OCI-LY7 (cell line): ENCODE results near the gene RNF111. TPM values are rescaled to one million over a fixed set of nuclear protein-coding genes. Genes with fewer than 3 reads are reported as not detected.

Experiments
- BruUV-seq: library from RNA; stranded (reverse); fragments of 400-500 nt; replicated peaks from 2 replicates; lab custom pipeline; 2021; lab: Mats Ljungman, UMichigan
- CTCF ChIA-PET: fragments of 300-600 bp; sonication (Branson Sonifier 250); formaldehyde crosslinking; loops from one replicate; lab custom pipeline; 2022; ENCODE audit warnings: antibody characterized with exemption; ENCODE audit not compliant: unreplicated experiment; lab: Charles Lee
- POLR2A ChIA-PET: fragments of 300-600 bp; sonication (Branson Sonifier 250); formaldehyde crosslinking; loops from one replicate; lab custom pipeline; 2022; ENCODE audit warnings: antibody characterized with exemption; lab: Charles Lee
- DNase-seq: peaks from one replicate; pipeline ENCODE4 v3.0.0-alpha.2; 2015; ENCODE audit warnings: low spot score
- H2AFZ ChIP-seq: fragments of 200-600 bp; sonication (generic), shearing (Covaris generic); 2 replicates; pipeline ENCODE4 v1.6.1; 2014; ENCODE audit warnings: mild to moderate bottlenecking, antibody characterized with exemption, low read length, moderate library complexity
- H3K27ac ChIP-seq: fragments of 200-600 bp; sonication (generic); 2 replicates; pipeline ENCODE4 v1.5.1; 2014; ENCODE audit warnings: mixed run types, low read depth, mild to moderate bottlenecking, moderate library complexity, low read length, inconsistent platforms; ENCODE audit not compliant: poor library complexity, severe bottlenecking
- H3K36me3 ChIP-seq: fragments of 200-600 bp; sonication (generic); 2 replicates; pipeline ENCODE4 v1.6.1; 2014; ENCODE audit warnings: mild to moderate bottlenecking, antibody characterized with exemption, low read length, moderate library complexity, mixed read lengths; ENCODE audit not compliant: insufficient read depth
- H3K4me1 ChIP-seq: fragments of 200-600 bp; sonication (generic); 2 replicates; pipeline ENCODE4 v1.5.1; 2014; ENCODE audit warnings: mild to moderate bottlenecking, low read length; ENCODE audit not compliant: insufficient read depth, poor library complexity, severe bottlenecking
- H3K4me2 ChIP-seq: fragments of 200-600 bp; sonication (generic); 2 replicates; pipeline ENCODE4 v1.6.1; 2014; ENCODE audit warnings: mild to moderate bottlenecking, low read length
- H3K4me3 ChIP-seq: fragments of 200-600 bp; sonication (generic); 2 replicates; pipeline ENCODE4 v1.5.1; 2014; ENCODE audit warnings: mild to moderate bottlenecking, low read depth, low read length; ENCODE audit not compliant: poor library complexity, severe bottlenecking
- H3K79me2 ChIP-seq: fragments of 200-600 bp; sonication (generic); 2 replicates; pipeline ENCODE4 v1.6.1; 2016; ENCODE audit warnings: low read depth, mild to moderate bottlenecking, low read length, moderate library complexity, mixed read lengths; ENCODE audit not compliant: insufficient read depth
- H3K9me2 ChIP-seq: fragments of 200-600 bp; sonication (generic); 2 replicates; pipeline ENCODE4 v1.6.1; 2016; ENCODE audit warnings: mild to moderate bottlenecking, low read length, mixed read lengths; ENCODE audit not compliant: insufficient read depth
- H3K9me3 ChIP-seq: fragments of 200-600 bp; sonication (generic); 2 replicates; pipeline ENCODE4 v1.6.1; 2014; ENCODE audit warnings: mild to moderate bottlenecking, mixed run types, low read length, mixed read lengths
- H4K20me1 ChIP-seq: fragments of 200-600 bp; sonication (generic); 2 replicates; pipeline ENCODE4 v1.6.1; 2014; ENCODE audit warnings: mild to moderate bottlenecking, antibody characterized with exemption, low read length, moderate library complexity, mixed read lengths; ENCODE audit not compliant: insufficient read depth
- EZH2phosphoT487 ChIP-seq: fragments of 200-600 bp; sonication (generic); IDR thresholded peaks from 2 replicates; pipeline ENCODE4 v1.6.1; 2018; ENCODE audit warnings: low read depth, borderline replicate concordance, mild to moderate bottlenecking, mixed run types, antibody characterized with exemption, low read length, moderate library complexity, mixed read lengths
- intact Hi-C: fragments of 100-400 bp; cut with micrococcal nuclease; formaldehyde crosslinking; loops from one replicate; pipeline ENCODE4 v1.10.0; 2022; ENCODE audit not compliant: unreplicated experiment
- total RNA-seq, 2 experiments: library from RNA; depleted of rRNA in 1 of 2; stranded (reverse); fragments of >200 nt in 1 of 2; shearing (Covaris generic) in 1 of 2; gene quantifications; 2 replicates each; pipeline ENCODE4 v1.2.3, GENCODE V29; 2014 to 2022
- TF ChIP-seq, protein P1 (sequence below): fragments of 200-600 bp; sonication (generic); conservative IDR thresholded peaks from 2 replicates; pipeline ENCODE4 v1.5.1; 2014; ENCODE audit warnings: mild to moderate bottlenecking, antibody characterized with exemption, low read length, moderate library complexity, mixed read lengths

The RNF111 gene
- total RNA-seq, 2 experiments from 2014 or later, result 19.2 to 42.7 TPM

GRCh38 chr15:59051873-59052861 lies 64.7 kb downstream of the RNF111 start:
- no peaks in the 10 kb centered on the region for H3K4me1 ChIP-seq
- no peak overlapping the region for H3K4me2 ChIP-seq
- H3K79me2 ChIP-seq, result peaks cover 30% of the 10 kb centered on the region
- no peak for TF ChIP-seq EZH2phosphoT487
- H3K9me2 ChIP-seq, result no peaks in the 10 kb centered on the region
- POLR2A ChIA-PET, result interaction anchor here (0.6 to 1.8 kb wide), 6 partner anchors 14 to 575 kb away, joined by 3 to 9 read pairs (median 4); no protein-coding TSS in a partner anchor
- no peak for DNase-seq
- no peak overlapping the region for H2AFZ ChIP-seq
- CTCF ChIA-PET, result no interaction called here
- H3K4me3 ChIP-seq, result no peak overlapping the region
- H3K9me3 ChIP-seq, result no peaks in the 10 kb centered on the region
- intact Hi-C loops, result no loop called here
- no peak overlapping the region for H3K27ac ChIP-seq
- no peaks in the 10 kb centered on the region for H4K20me1 ChIP-seq
- BruUV-seq, result no TSS peak
- H3K36me3 ChIP-seq, result peaks cover 77% of the 10 kb centered on the region

DNA sequence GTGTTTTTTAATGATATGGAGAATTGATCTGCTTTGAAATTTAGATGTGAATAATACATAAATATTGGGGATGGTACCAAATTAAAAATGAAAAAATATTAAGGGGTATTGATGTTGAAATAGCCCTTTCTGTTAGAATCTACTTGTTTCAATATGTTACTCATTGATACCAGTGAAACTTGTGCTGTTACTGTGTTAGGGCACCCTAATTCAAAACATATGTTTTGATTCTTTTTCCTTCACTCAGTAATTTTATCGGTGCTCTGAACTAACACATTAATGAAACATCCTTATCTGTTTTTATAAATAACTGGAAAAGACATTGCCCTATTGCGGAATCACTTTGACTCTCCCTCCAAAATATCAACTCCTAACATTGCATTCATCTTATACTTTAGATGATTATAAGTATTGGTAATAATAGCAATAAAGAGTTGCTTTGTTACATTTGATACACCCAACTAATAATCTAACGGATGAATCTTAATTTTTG lies 65.5 kb downstream of the RNF111 start:
- intact Hi-C loops, result no loop called here
- H3K9me3 ChIP-seq, result no peaks in the 10 kb centered on the region
- no peak overlapping the region for H2AFZ ChIP-seq
- H3K79me2 ChIP-seq, result peaks cover 22% of the 10 kb centered on the region
- no peaks in the 10 kb centered on the region for H4K20me1 ChIP-seq
- no peak for DNase-seq
- H3K4me2 ChIP-seq, result no peak overlapping the region
- H3K9me2 ChIP-seq, result no peaks in the 10 kb centered on the region
- BruUV-seq, result no TSS peak
- ChIA-PET POLR2A (interaction anchor here (0.6 to 1.0 kb wide), 2 partner anchors 11 to 213 kb away, joined by 3 to 5 read pairs; no protein-coding TSS in a partner anchor), CTCF (no interaction called here)
- H3K4me3 ChIP-seq, result no peak overlapping the region
- no peaks in the 10 kb centered on the region for H3K4me1 ChIP-seq
- no peak for TF ChIP-seq EZH2phosphoT487
- TF ChIP-seq, protein P1, sequence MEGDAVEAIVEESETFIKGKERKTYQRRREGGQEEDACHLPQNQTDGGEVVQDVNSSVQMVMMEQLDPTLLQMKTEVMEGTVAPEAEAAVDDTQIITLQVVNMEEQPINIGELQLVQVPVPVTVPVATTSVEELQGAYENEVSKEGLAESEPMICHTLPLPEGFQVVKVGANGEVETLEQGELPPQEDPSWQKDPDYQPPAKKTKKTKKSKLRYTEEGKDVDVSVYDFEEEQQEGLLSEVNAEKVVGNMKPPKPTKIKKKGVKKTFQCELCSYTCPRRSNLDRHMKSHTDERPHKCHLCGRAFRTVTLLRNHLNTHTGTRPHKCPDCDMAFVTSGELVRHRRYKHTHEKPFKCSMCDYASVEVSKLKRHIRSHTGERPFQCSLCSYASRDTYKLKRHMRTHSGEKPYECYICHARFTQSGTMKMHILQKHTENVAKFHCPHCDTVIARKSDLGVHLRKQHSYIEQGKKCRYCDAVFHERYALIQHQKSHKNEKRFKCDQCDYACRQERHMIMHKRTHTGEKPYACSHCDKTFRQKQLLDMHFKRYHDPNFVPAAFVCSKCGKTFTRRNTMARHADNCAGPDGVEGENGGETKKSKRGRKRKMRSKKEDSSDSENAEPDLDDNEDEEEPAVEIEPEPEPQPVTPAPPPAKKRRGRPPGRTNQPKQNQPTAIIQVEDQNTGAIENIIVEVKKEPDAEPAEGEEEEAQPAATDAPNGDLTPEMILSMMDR, result no peak
- H3K27ac ChIP-seq, result no peak overlapping the region
- H3K36me3 ChIP-seq, result peaks cover 77% of the 10 kb centered on the region

GRCh38 chr15:59053482-59053881 lies 66.0 kb downstream of the RNF111 start:
- peaks cover 17% of the 10 kb centered on the region for H3K79me2 ChIP-seq
- CTCF ChIA-PET, result no interaction called here
- peaks cover 77% of the 10 kb centered on the region for H3K36me3 ChIP-seq
- no peak overlapping the region for H2AFZ ChIP-seq
- H4K20me1 ChIP-seq, result no peaks in the 10 kb centered on the region
- H3K4me3 ChIP-seq, result no peak overlapping the region
- no peak overlapping the region for H3K4me2 ChIP-seq
- H3K27ac ChIP-seq, result no peak overlapping the region
- BruUV-seq, result no TSS peak
- intact Hi-C loops, result no loop called here
- TF ChIP-seq, protein P1, result no peak
- no peak for TF ChIP-seq EZH2phosphoT487
- H3K9me2 ChIP-seq, result no peaks in the 10 kb centered on the region
- POLR2A ChIA-PET, result interaction anchor here (0.5 to 1.0 kb wide), 3 partner anchors 12 to 68 kb away, joined by 3 to 5 read pairs (median 4); no protein-coding TSS in a partner anchor
- no peaks in the 10 kb centered on the region for H3K4me1 ChIP-seq
- H3K9me3 ChIP-seq, result no peaks in the 10 kb centered on the region
- no peak for DNase-seq
